Activated CD4-positive, CD25-positive, alpha-beta regulatory T cell treated with anti-CD3 and anti-CD28 coated beads, Interleukin-2, amount 50 U/mL, for 24 hours (primary cell): ENCODE measurements around the gene ATP5MG.
"Not testable (repeated sequence)": the region's sequence is repeated elsewhere in the genome, so short reads cannot be mapped to it uniquely, and the experiment has no call there.

Source experiments
- ATAC-seq, 2 donors: fragments of 150-1000 bp; cut with Tn5 transposase; one replicate each; pipeline ENCODE4 v1.10.0; 2021; ENCODE audit warnings: mild to moderate bottlenecking in 1 of 2, moderate library complexity in 1 of 2

The ATP5MG gene, protein sequence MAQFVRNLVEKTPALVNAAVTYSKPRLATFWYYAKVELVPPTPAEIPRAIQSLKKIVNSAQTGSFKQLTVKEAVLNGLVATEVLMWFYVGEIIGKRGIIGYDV

DNA sequence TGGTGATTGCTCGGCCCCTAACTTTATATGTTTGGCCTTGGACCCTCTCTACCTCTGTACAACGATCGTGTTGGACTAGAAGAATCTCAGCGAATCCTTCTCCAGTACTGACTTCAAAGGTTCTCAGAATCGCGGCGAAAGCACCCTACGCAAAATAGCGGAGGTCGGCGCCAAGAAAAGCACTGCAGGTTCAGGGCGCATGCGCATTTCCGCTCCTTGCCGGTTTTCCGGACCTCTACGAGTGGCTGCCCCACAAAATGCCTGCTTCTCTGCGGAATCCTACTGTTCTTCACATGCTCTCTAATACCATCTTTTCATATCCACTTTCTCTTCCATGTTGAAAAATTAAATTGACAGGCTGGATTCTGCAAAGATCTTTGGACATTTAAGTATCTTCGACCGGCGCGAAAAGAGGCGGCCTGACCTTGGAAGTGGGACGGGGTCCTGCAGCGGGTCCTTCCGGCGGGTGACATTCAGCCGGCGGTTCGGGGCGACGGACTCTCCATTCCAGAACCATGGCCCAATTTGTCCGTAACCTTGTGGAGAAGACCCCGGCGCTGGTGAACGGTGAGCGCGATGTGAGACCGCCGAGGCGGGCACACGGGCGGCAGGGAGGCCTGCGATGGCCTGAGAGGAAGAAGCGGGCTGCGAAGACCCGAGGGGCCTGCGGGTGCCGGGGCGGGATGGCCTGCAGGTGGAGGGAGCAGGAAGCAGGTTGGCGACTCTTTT lies at the start of gene ATP5MG:
Gene ATP5MG, plus strand, starts transcription at position 456 of the 729 bp plus-strand sequence. Its CDS starts 60 bp downstream, at position 516.
- ATAC-seq, result peak; percentile 61 to 69

DNA sequence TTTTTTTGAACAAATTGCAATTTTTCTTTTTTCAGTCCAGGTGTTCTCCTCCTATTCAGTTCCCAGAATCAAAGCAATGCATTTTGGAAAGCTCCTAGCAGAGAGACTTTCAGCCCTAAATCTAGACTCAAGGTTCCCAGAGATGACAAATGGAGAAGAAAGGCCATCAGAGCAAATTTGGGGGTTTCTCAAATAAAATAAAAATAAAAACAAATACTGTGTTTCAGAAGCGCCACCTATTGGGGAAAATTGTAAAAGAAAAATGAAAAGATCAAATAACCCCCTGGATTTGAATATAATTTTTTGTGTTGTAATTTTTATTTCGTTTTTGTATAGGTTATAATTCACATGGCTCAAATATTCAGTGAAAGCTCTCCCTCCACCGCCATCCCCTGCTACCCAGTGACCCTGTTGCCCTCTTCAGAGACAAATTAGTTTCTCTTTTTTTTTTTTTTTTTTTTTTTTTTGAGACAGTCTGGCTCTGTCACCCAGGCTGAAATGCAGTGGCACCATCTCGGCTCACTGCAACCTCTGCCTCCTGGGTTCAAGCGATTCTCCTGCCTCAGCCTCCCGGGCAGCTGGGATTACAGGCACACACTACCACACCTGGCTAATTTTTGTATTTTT lies 48.2 kb upstream of the ATP5MG start:
- ATAC-seq, result no peak

DNA sequence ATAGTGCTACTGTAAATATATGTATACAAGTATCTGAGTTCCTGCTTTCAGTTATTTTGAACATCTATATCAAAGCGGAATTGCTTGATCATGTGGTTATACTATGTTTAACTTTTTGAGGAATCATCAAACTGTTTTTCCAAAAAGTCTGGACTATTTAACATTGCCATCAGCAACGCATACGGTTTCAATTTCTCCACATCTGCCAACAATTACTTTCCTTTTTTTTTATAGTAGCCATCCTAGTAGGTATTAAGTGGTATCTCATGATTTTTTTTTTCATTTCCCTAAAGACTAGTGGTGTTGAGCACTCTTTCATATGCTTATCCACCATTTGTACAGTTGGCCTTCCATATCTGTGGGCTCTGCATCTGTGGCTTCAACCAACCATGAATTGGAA lies 43.3 kb upstream of the ATP5MG start:
- ATAC-seq, result no peak

DNA sequence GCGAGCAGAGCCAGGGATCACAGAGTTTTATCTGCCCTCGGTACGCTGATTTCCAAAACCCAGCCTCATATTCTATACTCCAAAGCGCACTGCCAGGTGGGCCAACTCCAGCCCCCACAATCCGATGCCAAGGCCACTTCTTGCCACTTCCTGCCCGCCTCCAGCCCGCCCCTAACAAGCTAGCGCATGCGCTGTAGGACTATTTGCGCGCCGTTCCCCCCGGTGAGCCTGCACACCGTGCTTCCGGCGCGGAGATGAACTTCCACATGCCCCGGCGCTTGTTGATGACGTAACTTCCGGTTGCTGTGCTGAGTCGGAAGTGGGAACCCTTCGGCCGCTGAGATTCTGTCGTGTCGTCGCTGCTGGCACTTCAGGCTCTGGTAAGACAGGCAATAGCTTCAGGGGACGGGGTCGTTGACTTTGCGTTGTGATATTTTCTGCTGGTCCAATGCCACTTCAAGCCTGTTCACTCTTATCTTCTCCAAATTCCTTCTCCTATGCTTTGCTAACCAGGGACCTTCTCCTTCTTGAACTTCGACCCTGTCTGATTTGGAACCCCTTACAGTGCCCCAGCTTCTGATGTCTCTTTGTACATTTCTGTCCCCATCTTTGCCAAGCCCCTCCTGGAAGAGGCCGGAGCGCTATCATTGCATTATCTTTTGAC lies 42.0 kb upstream of the ATP5MG start, which contains the start of gene UBE4A:
Gene UBE4A, plus strand, starts transcription at position 306 of the 664 bp plus-strand sequence. CDS start 5,481 bp downstream, outside the sequence.
- peak; percentile 94 to 97 for ATAC-seq

DNA sequence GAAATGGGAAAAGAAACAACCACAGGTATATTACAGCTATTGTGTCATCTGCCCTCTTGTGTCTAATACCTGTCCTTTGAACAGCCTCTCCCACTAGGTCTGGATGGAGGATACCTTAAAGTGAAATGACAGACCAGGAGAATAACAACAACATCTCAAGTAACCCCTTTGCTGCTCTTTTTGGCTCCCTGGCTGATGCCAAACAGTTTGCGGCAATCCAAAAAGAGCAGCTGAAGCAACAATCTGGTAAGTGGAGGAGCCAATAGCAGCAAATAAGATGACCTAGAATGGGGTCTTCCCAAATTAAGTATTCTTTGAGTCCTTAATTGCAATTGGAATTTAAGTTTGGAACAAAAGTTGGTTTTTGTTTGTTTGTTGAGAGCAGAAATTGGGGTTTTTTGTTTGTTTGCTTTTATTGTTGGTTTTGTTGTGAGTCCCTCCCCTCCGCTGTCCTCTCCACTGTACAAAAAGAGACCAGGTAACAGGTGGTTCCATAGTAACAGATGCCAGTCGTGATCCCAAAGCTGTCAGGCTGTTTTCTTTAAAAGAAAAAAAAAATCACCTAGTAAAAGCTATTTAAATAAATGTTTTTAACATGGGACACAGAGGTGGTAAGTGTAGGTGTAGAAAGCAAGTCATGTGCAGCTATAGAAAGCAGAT lies 36.3 kb upstream of the ATP5MG start:
- no peak for ATAC-seq

DNA sequence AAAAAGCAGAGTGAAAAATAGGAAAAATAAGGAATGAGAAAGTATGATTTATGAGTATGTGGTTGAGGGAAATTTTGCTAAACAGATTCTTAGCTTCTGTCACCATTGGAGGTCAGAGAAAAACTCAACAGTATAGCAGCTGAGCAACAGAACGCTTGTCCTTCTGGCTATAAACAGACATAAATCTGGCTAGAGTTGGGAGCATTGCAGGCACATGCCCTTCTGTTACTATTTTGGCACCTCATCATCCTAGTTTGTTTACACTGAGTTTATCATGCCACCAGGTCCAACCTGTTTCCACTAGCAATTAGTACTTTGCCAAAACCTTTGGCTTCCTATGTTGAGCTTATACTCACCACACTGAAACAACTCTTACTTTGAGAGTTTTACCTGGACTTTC lies 35.1 kb upstream of the ATP5MG start:
- no peak for ATAC-seq

DNA sequence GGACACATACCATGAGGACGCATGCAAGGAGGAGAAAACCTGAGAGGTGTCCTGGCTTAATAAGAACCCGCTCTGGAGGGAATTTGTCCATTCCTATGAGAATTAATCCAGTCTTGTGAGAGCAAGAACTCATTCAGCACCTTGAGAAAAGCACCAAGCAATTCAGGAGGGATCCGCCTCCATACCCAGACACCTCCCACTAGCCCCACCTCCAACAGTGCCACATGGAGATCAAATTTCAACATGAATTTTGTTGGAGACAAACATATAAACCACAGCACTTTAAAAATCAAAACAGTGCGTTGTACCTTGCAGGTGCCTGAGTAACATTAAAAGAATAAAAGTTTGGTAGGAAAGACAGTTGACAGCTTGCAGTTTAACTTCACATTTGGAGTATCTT lies 30.6 kb upstream of the ATP5MG start:
- ATAC-seq, result no peak

DNA sequence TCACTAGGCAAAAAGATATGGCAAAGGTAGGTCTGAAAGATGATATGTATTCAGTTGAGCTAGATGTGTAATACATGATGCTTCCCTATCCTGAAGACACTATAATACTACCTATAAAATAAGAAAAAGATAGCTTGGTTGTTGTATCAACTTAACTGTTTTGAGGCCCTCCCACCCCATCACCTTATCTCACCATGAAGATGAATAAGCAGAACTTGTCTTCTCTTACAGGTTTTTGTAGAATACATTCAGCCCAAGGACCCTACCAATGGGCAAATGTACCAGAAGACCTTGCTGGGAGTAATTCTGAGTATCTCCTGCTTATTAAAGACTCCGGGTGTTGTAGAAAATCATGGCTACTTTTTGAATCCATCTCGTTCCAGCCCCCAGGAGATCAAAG lies 28.1 kb upstream of the ATP5MG start:
- no peak for ATAC-seq

DNA sequence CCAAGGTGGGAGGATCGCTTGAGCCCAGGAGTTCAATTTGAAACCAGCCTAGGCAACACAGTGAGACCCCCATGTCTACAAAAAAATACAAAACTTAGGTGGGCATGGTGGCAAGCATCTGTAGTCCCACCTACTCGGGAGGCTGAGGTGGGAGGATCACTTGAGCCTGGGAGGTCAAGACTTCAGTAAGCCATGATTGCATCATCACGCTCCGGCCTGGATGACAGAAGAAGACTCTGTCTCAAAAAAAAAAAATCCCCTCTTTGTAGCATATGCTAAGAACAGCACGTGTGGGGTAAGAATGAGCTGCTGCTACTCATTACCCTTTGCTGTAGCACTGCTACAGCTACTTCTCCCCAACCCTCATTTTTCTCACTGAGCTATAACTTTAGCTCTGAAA lies 27.5 kb upstream of the ATP5MG start:
- no peak for ATAC-seq

DNA sequence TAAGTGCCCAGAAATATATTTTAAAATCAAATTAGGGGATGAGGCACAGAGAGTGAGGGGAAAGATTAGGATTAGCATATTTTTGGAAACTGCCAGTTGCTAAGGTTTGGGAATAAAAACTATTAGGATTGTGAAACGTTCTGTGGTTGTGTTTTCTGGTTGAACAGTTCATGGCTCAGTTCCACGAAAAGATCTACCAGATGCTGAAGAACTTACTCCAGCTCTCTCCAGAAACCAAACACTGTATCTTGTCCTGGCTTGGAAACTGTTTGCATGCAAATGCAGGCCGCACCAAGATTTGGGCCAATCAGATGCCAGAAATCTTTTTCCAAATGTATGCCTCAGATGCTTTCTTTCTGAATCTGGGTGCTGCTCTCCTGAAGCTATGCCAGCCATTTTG lies 26.7 kb upstream of the ATP5MG start:
- ATAC-seq, result no peak

DNA sequence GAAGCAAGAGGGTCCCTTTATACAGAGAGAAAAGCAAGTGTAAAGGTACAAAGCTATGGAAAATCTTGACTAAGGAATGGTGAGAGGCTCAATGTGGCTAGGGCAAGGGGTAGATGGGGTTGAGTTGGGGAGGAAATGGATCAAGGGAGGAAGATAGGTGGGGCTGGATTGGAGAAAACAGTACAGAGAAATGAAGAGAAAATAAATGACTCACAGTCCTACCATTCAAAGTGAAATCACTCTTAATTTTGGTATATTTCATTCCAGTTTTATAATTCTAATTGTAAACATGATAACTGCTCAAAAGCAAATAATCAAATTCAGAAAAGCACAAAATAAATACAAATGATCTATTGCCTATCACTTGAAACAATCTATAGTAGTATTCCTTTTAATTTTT lies 25.4 kb upstream of the ATP5MG start:
- ATAC-seq, result no peak

DNA sequence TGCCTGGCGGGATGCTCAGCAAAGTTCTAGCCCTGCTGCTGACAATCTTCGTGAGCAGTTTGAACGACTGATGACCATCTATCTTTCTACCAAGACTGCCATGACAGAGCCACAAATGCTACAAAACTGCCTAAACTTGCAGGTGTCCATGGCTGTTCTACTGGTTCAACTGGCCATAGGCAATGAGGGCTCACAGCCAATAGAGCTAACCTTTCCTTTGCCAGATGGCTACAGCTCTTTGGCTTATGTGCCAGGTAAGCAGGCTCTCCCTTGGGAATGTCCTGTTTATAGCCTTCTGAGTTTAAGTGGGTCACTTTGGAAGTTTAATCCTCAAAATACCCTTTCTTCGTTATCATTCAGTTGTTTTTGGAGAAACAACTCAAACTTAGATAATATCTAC lies 21.9 kb upstream of the ATP5MG start:
- ATAC-seq, result no peak

DNA sequence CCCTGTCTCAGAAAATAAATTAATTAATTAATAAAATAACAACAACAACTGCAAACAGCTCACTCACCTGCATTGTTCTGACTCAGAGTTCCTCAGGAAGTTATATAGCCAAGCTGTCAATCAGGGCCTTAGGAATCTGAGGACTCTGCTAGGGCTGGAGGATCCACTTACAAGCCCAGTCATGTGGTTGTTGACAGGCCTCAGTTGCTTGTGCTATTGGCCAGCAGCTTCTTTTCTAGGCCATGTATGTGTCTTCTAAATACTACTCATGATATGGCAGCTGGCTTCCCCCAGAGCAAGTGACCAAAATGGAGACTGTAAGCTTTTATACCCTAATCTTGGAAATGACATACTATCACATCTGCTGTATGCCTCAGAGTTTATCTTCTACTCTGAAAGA lies 20.8 kb upstream of the ATP5MG start:
- no peak for ATAC-seq

DNA sequence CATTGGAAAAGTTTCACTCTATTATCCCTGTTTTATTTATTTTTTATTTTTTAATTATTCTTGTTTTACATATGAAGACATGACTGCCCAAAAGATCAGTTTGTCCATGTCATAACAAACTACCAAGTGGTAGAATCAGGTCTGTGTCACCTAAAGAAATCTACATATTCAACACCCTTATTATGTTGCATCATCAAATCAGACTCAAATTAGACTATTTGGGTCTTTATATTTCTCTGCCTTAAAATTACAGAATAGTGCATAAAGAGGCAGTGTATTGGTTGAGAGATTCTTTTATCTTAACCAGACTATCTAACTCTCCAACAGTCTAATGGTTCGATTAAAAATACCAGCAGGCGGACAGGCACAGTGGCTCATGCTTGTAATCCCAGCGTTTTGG lies 18.5 kb upstream of the ATP5MG start:
- no peak for ATAC-seq

DNA sequence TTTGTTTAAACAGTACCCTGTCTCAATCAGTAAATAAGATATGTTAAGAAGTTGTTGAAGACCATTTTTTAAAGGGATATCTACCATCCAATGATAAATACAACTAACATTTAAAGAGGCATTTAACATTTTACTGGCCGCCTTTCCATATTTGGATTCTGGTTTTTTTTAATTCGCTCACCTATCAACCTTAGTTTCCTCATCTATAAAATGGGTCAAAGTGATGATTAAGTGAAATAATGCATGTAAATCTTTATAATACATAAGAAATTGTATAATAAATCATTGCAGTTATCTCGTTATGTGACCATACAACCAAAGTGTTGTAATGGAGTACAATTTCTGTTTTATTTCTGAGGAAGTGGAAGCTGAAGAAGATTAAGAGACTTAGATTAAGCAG lies 17.7 kb upstream of the ATP5MG start:
- ATAC-seq, result no peak

DNA sequence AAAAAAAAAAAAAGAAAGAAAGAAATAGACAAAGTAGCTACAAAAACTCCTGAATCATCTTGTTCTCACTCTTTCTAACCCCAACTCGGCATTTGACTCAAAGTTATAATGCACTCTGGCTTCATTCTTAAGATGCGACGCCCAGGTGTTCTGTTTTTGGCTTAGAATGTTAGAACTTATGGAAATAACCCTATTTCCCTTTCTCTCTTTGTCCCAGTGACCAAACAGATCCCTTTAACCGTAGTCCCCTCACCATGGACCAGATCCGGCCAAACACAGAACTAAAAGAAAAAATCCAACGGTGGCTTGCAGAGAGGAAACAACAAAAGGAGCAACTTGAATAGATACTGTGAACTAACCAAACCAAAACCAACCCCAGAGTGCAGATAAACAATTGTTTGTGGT lies 5.3 kb upstream of the ATP5MG start:
- ATAC-seq, result no peak

DNA sequence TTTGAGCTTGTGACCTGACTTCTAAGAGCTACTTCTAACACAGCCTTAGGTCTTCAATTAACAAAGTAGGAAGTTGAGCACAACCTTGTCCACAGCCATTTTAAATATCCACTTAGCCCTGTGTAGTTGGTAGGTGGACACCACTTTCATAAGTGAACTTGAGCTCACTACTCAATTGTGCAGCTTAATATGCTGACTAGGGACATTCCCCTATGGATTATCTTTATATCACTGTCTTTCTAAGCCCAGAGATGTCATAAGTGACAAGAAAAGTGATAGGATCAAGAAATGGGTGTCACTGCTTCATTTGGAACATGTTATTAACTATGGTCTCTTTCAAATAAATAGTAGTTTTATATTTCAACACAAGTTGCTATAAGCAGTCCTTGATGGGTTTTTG lies 4.0 kb upstream of the ATP5MG start:
- no peak for ATAC-seq

DNA sequence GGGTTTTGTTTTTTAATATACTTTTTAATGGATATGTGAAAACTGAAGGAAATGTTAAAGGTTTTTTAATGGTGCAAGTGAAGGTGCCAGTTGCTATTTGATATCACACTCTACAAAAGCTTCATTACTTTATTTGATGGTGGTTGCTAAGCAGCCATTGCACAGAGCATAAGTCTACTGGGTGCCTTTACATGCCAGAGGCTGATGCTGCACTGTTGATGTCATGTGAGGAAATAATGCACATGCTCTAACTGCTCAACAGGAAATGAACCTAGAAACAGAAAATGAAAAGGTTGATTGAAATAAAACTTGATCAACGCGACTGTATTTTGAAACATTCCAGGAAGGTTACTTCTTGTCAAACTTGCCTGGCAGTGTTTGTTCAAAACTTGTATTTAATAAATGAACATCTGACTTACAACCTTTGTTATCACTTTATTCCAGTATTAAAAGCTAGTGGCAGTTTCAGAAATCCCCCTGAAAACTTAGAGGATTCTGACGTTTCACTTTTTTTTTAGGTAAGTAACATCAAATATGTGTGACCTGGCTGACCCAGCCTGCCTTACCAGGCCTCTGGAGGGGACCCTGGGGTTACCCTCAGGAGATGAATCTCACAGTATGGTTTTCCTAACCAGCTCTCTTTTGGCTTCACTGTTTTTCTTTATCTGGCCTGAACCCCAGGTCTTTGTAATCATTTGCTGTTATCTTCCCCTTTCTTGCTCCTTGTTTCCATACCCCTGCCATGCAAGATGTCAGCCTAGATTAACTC lies 2.4 kb upstream of the ATP5MG start:
- peak; percentile 86 for ATAC-seq

DNA sequence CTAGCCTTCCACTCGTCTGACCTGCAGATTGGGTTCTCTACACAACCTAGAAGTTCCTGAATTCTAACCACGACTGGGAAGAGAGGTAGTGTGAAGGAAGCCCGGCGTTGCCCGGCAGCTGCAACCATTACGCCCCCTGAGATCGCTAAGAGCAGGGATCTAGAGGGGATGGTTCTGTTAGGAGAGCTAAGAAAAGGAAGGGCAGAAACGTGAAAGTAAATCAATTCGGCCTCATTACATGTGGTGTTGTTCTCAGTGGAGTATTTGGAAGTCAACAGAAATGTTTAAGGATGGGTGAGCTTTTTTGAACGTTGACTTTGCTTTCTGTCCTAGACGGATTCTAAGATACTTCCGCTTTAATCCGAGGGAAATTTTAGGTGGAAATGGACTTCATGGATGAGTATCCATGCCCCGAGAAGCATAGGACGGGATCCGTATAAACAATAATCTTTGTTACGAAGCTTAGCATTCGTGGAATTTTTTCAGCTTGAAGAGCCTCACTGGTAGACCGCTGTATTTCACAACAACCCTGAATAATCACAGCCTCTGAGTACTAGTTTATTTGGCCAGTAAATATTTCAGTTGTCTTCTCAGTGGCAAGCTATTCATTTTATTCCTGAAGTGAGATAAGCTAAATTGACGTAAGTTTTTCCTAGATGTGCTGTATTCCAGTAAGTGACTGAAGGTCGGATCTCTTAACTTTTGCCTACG lies 629 bp downstream of the ATP5MG start:
- peak in 1 of 2 donors; percentile 4 for ATAC-seq

DNA sequence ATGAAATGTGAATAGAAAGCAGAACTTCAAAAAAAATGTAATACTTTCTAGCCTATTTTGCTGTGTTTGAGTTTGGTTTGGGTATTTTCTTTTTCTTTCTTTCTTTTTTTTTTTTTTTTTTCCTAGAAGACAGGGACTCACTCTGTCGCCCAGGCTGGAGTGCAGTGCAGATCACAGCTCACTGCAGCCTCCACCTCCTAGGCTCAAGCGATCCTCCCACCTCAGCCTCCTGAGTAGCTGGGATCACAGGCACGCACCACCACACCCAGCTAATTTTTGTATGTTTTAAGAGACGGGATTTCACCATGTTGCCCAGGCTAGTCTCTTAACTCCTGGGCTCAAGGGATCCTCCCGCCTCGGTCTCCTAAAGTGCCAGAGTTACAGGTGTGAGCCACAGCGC lies 1.2 kb downstream of the ATP5MG start:
- not testable (repeated sequence) for ATAC-seq

DNA sequence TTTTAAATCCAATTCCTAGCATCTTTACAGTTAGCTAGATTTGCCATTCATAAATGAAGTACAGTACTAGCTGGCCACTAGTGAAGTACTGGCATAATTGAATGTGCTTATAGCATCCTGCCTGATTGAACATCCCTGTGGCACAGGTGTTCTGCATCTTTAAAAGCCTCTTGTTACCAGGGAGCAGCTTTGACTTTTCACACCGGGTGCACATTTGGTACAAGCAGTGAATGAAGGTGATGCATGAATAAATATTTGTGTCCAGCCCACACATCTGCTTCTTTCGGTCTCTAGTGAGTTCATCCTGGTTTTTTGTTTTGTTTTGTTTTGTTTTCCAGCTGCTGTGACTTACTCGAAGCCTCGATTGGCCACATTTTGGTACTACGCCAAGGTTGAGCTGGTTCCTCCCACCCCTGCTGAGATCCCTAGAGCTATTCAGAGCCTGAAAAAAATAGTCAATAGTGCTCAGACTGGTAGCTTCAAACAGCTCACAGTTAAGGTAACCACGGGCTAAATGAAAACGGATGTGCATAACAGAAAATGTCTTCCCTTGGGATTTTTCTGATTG lies 5.3 kb downstream of the ATP5MG start:
- no peak for ATAC-seq
